ENCODE data around the gene PPFIA2. TPM values are rescaled to one million over a fixed set of nuclear protein-coding genes. Genes with fewer than 3 reads are reported as not detected.

The PPFIA2 gene
- total RNA-seq, 4 donors from 2014 or later = 5.4 to 19.5 (median 18.5) TPM; not detected in 1

GRCh38 chr12:81712536-81712935 is 46.6 kb downstream of the PPFIA2 start:
- TF ChIP-seq POLR2A (IDR thresholded peaks at IDR 0.05) (no peak), CTCF (IDR thresholded peaks at IDR 0.05) (no peak)
- intact Hi-C loops (cut with DNase I; ENCODE audit: low total_unique reads) = no loop called here

GRCh38 chr12:81705586-81705985 is 53.6 kb downstream of the PPFIA2 start:
- no peak for TF ChIP-seq POLR2A (IDR thresholded peaks at IDR 0.05)
- TF ChIP-seq CTCF (IDR thresholded peaks at IDR 0.05) = no peak
- Histone ChIP-seq H3K4me3 (no peak overlapping the region), H3K27ac (no peak overlapping the region), H3K9me3 (no peaks in the 10 kb centered on the region), H3K27me3 (no peaks in the 10 kb centered on the region), H3K4me1 (no peaks in the 10 kb centered on the region), H3K36me3 (no peaks in the 10 kb centered on the region)
- intact Hi-C loops (cut with DNase I; ENCODE audit: low total_unique reads) = no loop called here
- no peak for DNase-seq

More at GRCh38 chr12:81712536-81712935, 46.6 kb downstream of the PPFIA2 start:
- H3K4me3 ChIP-seq = no peak overlapping the region
- no peaks in the 10 kb centered on the region for H3K9me3 ChIP-seq
- no peak for DNase-seq
- H3K27ac ChIP-seq = no peak overlapping the region
- H3K36me3 ChIP-seq = no peaks in the 10 kb centered on the region
- H3K4me1 ChIP-seq = no peaks in the 10 kb centered on the region
- H3K27me3 ChIP-seq = no peaks in the 10 kb centered on the region

GRCh38 chr12:81699551-81699950 is 59.6 kb downstream of the PPFIA2 start:
- no peak for DNase-seq
- H3K36me3 ChIP-seq = no peaks in the 10 kb centered on the region
- no peak overlapping the region for H3K27ac ChIP-seq
- no peaks in the 10 kb centered on the region for H3K27me3 ChIP-seq
- intact Hi-C loops (cut with DNase I; ENCODE audit: low total_unique reads) = no loop called here
- H3K4me1 ChIP-seq = no peaks in the 10 kb centered on the region
- no peak for TF ChIP-seq POLR2A (IDR thresholded peaks at IDR 0.05)
- TF ChIP-seq CTCF (IDR thresholded peaks at IDR 0.05) = no peak
- H3K9me3 ChIP-seq = no peaks in the 10 kb centered on the region
- H3K4me3 ChIP-seq = no peak overlapping the region

- Histone ChIP-seq H3K4me3 (no peak overlapping the region), H3K27me3 (no peaks in the 10 kb centered on the region), H3K4me1 (no peaks in the 10 kb centered on the region), H3K36me3 (no peaks in the 10 kb centered on the region), H3K27ac (no peak overlapping the region), H3K9me3 (no peaks in the 10 kb centered on the region)
- intact Hi-C loops (cut with DNase I; ENCODE audit: low total_unique reads) = no loop called here
- DNase-seq = no peak
- no peak for TF ChIP-seq CTCF (IDR thresholded peaks at IDR 0.05)
- TF ChIP-seq POLR2A (IDR thresholded peaks at IDR 0.05) = no peak
These were observed 67.1 kb downstream of the PPFIA2 start for GRCh38 chr12:81692008-81692407.

- H3K27ac ChIP-seq = no peak overlapping the region
- TF ChIP-seq CTCF (IDR thresholded peaks at IDR 0.05) = no peak
- no peak for TF ChIP-seq POLR2A (IDR thresholded peaks at IDR 0.05)
- H3K9me3 ChIP-seq = no peaks in the 10 kb centered on the region
- intact Hi-C loops (cut with DNase I; ENCODE audit: low total_unique reads) = no loop called here
- no peaks in the 10 kb centered on the region for H3K4me1 ChIP-seq
- no peak overlapping the region for H3K4me3 ChIP-seq
- no peaks in the 10 kb centered on the region for H3K27me3 ChIP-seq
- H3K36me3 ChIP-seq = no peaks in the 10 kb centered on the region
- no peak for DNase-seq
These were observed 75.3 kb downstream of the PPFIA2 start for GRCh38 chr12:81683881-81684280.
